GM21367 (cell line): ENCODE results near the gene BCAS1.
"Not testable (repeated sequence)": the region's sequence is repeated elsewhere in the genome, so short reads cannot be mapped to it uniquely, and the experiment has no call there.

ENCODE experiments used
- ATAC-seq: cut with Tn5 transposase; IDR thresholded peaks from one replicate; pipeline ENCODE4 v1.9.1; 2021; ENCODE audit not compliant: unreplicated experiment

The BCAS1 gene

GRCh38 chr20:53933232-53933846 lies 137.1 kb downstream of the BCAS1 start:
- no peak for ATAC-seq

- ATAC-seq = not testable (repeated sequence)
Observed at GRCh38 chr20:53932655-53933192, 137.7 kb downstream of the BCAS1 start.

- no peak for ATAC-seq
Observed at GRCh38 chr20:53931597-53931996, 138.8 kb downstream of the BCAS1 start.

- no peak for ATAC-seq
Observed at GRCh38 chr20:53930651-53931504, 139.5 kb downstream of the BCAS1 start.

GRCh38 chr20:53929974-53930650 lies 140.3 kb downstream of the BCAS1 start:
- peak; percentile 55 for ATAC-seq

GRCh38 chr20:53929399-53929798 lies 141.0 kb downstream of the BCAS1 start:
- no peak for ATAC-seq

GRCh38 chr20:53927990-53928389 lies 142.4 kb downstream of the BCAS1 start:
- no peak for ATAC-seq

GRCh38 chr20:53926428-53927028 lies 143.9 kb downstream of the BCAS1 start:
- ATAC-seq = peak; percentile 50

- no peak for ATAC-seq
Observed at GRCh38 chr20:53925651-53926401, 144.6 kb downstream of the BCAS1 start.

GRCh38 chr20:53923566-53924369 lies 146.6 kb downstream of the BCAS1 start:
- no peak for ATAC-seq

GRCh38 chr20:53922901-53923314 lies 147.5 kb downstream of the BCAS1 start:
- ATAC-seq = peak; percentile 49

- ATAC-seq = no peak
Observed at GRCh38 chr20:53921443-53921973, 148.9 kb downstream of the BCAS1 start.

- no peak for ATAC-seq
Observed at GRCh38 chr20:53920647-53921245, 149.6 kb downstream of the BCAS1 start.

- ATAC-seq = no peak
Observed at GRCh38 chr20:53919886-53920285, 150.5 kb downstream of the BCAS1 start.

- ATAC-seq = no peak
Observed at GRCh38 chr20:53918949-53919361, 151.4 kb downstream of the BCAS1 start.

GRCh38 chr20:53918020-53918311 lies 152.4 kb downstream of the BCAS1 start:
- no peak for ATAC-seq

- ATAC-seq = peak; percentile 59
Observed at GRCh38 chr20:53917145-53918019, 153.0 kb downstream of the BCAS1 start.

GRCh38 chr20:53916173-53916512 lies 154.3 kb downstream of the BCAS1 start:
- no peak for ATAC-seq
